HG03439 (cell line): ENCODE results near the gene RFT1.

Experiments used
- ATAC-seq: cut with Tn5 transposase; IDR thresholded peaks from one replicate; pipeline ENCODE4 v1.9.1; 2021; ENCODE audit warnings: mild to moderate bottlenecking, moderate library complexity; ENCODE audit not compliant: unreplicated experiment

Gene RFT1

GRCh38 chr3:53092942-53093341 is 37.3 kb downstream of the RFT1 start:
- no peak for ATAC-seq

DNA sequence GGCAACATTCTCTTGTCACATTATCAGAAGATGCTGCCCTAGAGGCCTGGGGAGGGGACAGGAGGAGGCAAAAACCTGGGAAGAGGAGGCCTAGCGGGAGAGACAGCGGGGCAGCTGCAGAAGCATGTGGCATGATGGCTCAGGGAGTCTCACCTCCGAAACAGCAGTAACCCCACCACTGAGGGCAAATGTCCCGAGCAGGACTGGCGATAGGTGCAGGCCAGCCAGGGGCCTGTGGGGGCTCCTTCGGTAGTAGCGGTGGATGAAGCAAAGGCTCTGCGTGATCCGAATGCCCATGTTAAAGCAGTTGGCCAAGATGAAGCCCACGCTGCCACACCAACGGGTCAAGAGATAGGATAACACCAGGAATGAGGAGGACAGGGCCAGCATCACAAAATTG is 38.0 kb downstream of the RFT1 start:
- ATAC-seq, result no peak

GRCh38 chr3:53091011-53091410 is 39.2 kb downstream of the RFT1 start:
- no peak for ATAC-seq

DNA sequence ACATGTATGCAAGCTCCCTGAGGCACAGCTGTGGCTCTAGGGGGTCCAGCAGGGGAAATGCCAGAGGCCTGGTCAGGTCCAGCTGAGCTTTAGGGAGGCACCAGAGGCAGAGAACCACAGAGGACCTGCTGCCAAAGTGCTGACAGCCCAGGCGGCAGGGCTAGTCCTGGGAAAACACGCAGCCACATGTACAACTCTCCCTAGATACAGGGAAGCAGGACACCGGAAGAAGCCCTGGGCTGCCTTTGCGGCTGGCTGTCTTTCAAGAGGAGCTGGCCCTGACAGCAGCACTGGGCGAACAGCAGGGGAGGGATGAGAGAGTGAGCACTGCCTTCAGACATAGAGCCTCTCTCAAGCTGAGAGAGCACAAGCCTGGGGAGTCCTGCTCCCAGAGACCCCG is 40.7 kb downstream of the RFT1 start:
- no peak for ATAC-seq

- no peak for ATAC-seq
Measured at GRCh38 chr3:53085476-53085875, 44.8 kb downstream of the RFT1 start.

DNA sequence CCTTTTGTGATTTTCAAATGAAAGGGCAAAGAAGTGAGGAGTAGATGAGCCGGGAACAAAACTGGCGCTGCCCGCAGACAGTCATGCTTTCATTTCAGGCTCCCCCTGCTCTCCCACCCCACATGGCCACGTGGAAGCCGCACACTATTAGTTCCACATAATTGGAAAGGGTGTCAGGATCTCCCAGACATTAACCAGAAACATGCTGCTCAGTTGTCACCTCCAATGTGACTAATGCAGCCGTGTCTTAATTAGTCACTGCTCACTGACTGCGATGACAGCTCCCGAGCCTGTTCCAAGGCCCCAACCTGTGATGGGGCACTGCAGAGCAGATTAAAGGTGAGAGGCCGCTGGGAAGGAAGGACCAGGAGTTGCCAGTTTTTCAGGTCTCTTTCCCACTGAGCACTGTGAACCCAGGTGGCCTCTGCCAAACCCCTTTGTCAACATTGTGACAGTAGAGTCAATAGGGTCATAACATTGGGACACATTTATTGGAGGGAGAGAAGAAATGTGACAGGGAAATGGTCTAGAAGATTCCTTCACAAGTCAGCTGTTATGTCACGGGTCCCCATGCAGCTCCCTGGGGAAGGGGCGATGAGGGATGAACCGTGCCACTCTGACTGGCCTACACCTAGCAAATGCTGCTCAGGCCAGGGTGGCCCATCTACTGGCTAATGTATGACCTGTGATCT is 45.8 kb downstream of the RFT1 start:
- ATAC-seq, result no peak

DNA sequence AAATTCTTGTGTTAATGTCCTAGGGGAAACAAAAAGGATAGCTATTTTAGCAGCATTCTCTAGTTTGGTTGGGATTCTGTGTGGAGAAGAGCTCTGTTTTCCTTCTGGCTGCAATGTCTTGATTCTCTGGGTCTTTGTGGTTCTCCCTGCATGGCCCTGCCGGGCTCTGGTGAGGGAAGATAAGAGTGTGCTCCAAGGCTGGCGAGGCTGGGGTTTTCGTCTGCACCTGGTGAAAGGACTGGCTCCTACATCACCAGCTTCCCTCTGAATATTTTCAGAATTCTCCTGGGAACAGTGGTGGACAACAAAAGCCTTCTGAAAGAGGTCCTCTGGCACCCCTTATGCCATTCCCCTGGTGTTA is 46.3 kb downstream of the RFT1 start:
- no peak for ATAC-seq

DNA sequence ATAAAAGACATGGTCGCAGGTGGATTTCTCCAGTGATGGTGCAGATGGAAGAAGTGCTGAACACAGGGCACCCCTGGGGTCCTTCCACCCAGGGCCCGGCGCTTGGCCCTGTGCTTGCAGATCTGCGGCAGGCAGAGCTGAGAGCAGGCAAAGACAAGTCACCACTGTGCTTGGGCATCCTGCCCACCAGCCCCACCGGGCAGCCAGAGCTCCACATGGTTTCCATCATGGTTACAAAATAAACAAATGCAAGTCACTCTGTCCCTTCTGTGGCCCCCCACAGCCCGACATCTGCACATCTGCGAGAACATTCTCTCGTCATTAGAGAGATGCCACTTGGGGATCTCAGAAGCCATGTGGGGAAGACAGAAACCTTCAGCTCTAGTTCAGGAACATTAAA is 46.7 kb downstream of the RFT1 start:
- ATAC-seq, result no peak

DNA sequence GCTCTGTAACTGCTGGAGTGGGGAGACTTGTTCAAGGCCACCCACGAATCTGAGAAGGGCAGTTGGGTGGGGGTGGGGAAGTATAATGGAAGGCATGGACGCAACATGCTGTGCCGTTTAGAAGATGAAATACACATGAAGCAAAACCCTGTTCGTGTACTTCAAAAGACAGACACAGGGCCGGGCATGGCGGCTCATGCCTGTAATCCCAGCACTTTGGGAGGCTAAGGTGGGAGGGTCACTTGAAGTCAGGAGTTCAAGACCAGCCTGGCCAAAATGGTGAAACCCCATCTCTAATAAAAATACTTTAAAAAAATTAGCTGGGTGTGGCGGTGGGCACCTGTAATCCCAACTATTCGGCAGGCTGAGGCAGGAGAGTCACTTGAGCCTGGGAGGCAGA is 47.5 kb downstream of the RFT1 start:
- no peak for ATAC-seq

DNA sequence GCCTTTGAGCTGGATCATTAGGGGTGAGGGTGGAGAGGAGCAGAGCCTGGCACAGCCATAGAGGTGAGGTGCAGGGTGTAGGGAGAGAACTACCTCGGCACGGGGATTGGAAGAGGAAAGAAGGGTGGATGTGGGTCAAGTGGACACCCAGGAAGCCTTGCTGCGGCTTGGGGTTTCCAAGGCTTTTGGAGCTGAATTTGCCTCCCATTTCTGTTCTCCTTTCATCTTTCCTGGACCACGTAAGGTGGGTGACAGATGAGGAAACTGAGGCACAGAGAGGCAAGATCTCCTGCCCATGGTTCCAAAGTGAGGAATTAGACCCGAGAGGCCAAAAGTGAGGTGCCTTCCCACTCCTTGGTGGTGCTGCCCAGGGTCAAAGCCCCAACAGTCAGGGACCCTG is 48.9 kb downstream of the RFT1 start:
- no peak for ATAC-seq

DNA sequence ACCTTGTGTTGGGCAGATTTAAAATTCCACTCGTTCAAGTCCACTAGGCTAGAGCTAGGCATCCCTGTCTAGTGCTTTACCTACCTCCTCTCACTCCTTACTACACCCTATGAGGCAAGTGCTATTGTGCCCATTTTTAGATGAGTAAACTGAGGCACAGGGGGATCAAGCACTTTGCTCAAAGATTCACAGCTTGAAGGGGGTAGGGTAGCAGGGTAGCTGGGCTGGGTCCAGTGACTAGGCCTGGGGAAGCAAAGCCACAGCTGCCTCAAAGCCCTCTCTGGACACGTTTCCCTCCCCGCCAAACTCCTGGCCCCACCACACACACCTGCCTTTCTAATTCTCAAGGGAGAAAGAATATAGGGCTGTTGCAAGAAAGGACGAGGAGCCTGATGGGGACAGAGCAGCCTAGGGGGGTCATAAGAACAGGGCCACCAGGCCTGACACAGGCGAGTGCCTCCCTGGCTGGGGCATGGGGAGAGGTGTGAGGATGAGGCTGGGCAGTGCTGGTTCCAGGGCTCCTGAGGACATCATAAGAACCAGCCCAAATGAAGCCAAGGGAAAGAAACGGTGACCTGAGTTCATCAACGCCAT is 49.5 kb downstream of the RFT1 start:
- ATAC-seq, result no peak

DNA sequence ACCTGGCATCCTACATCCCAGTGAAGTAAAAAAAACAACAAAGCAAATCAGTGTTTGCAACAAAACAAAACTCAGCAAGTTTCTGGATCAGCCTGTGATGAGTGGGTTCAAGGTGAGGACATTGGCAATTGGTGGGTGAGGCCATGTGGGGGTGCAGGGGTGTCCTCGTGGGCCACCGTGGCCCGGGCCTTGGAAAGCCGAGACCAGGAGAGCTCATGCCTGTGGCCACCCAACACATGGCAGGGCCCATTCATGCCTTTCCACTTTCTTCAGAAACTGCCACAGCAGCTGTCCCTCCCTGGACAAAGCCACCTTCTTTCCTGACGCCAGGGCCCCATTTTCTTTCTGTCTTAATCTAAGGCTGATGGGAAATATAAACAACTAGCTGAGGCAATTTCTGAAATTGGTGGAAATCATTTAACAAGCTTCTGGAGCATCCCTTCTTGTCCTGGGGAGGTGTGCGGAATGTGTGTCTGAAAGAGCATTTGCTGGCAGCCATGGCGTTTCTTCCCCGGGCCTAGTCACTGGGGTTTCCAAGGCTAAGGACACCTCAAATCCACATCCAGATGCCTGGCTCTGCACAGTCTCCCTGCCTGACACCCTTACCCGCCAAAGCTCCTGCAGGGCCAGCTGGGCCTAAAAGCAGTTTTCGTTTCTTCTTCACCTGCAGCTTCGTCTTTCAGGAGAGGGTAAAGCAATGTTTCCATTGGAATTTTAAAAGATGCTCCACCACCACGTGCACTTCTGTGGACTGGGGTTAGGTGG is 50.3 kb downstream of the RFT1 start:
- no peak for ATAC-seq

GRCh38 chr3:53079147-53079546 is 51.1 kb downstream of the RFT1 start:
- ATAC-seq, result no peak

- ATAC-seq, result no peak
Measured at GRCh38 chr3:53078656-53079055, 51.6 kb downstream of the RFT1 start.

DNA sequence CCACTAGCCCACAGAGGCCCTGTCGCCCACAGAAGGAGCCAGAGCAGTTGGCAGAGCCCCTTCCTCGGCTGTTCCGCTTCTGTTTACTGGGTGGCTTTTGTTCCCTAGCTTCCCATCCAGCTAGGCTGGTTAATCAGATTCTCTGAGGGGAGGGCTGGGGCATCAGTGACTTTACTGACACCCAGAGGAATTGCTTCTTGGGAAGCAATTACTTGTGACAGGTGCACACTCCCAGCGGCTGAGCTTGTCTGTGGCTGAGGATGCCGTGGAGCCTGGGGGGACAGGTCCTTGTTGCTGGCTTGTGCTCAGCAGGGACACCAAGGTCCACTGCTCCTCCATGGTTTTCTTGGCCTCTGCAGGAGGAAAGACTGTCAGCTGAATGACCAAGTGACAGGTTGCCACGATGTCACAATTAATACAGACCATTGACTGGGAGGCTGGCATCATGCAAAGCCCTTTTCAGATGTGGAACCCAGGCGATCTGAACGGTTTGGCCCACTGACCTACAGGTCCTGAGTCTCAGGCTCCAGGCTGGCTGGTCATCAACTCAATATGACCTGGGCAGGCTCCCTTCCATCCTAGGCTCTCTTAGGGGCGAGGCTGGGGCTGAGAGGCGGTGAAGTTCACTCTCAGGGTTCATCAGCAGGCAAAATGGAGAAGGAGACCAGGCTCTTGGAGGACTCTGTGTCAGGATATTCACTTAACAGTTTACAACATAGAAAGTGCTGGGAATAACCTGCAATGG is 52.6 kb downstream of the RFT1 start:
- ATAC-seq, result no peak

DNA sequence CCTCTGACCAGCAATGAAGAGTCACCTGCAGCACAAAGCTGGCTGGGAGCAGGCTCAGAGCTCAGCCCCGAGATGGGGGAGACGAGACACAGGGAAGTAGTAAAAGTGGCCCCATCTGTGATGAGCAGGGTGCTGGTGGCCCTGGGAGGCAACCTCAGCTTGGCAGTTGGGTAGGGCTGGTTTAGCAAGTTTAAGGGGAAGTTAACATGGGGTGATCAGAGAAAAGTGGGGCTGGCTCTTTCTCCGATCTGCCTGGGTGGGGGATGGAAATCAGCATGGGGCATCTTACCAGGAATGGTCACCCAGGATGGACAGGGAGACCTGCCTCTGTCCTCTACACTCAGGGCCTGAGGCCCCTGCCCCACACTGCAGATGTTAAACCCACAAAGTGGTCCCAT is 54.5 kb downstream of the RFT1 start:
- no peak for ATAC-seq

- no peak for ATAC-seq
Measured at GRCh38 chr3:53074761-53075742, 55.2 kb downstream of the RFT1 start.

DNA sequence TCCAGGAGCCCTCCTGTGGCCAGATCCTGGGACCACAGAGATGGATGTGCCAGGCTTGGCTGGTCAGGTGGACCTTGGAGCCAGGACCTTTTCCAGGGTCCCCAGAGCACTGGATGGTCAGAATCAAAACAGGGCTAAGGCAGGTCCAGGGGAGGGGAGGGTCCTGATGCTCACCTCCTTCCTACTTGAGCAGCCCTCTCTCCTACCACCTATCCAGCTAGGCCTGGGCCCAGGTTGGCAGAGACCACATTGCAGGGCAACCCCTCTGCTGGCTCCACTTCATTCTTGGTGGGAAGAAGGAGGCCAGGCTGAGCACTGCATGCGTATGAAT is 55.9 kb downstream of the RFT1 start:
- no peak for ATAC-seq

DNA sequence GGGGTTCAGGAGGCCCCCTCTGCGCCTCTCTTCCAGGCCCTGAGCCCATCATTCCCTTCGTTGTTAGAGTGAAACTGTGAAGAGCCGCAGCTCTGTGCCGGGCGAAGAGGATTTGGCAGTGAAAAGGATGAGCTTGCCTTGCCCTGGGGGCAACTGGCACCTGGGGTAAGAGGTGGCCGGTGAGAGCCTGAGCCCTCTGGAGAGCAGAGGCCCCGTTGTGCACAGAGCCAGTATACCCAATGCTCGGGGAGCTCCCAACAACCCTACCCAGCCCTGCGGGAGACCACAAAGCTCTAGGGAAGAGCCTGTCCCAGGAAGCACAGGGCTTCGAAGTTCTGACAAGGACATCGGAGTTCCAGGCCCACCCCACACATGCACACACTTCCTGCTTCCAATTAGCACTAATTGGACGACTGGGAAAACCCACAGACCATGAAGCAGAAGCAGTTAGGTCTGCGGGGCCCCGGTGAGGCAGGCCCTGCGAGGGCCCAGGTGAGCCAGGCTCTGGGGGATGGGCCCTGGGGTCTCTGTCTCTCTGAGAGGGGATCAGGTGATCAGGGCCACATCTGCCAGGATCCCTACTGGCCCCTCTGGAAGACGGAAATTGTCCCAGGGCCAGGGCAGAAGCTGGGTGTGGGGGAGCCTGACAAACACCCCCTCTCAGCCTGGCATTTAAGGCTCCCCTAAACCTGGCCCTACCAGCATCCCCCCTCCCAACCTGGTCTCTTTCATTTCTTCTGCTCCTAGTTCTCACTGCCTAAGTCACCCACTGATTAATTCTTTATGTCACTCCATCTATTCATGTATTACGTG is 56.5 kb downstream of the RFT1 start:
- ATAC-seq, result no peak
